OCI-LY1 (cell line): Measurements from ENCODE around the gene FRMD4A.

Experiments
- H2AFZ ChIP-seq: fragments of 200-600 bp; sonication (generic), shearing (Covaris generic); 2 replicates; pipeline ENCODE4 v1.6.0; 2014; ENCODE audit warnings: antibody characterized with exemption, mild to moderate bottlenecking, low read length
- H3F3A ChIP-seq: fragments of 200-600 bp; sonication (generic), shearing (Covaris generic); 2 replicates; pipeline ENCODE4 v1.6.0; 2014; ENCODE audit warnings: mild to moderate bottlenecking, antibody characterized with exemption, low read length, moderate library complexity; ENCODE audit not compliant: insufficient read depth
- H3K27ac ChIP-seq: fragments of 200-600 bp; sonication (generic); 2 replicates; pipeline ENCODE4 v1.5.1; 2014; ENCODE audit warnings: low read length, mixed run types, mild to moderate bottlenecking, low read depth; ENCODE audit not compliant: poor library complexity, severe bottlenecking
- H3K27me3 ChIP-seq: fragments of 200-600 bp; sonication (generic); 2 replicates; pipeline ENCODE4 v1.6.0; 2014; ENCODE audit warnings: antibody characterized with exemption, mild to moderate bottlenecking, low read length, moderate library complexity; ENCODE audit not compliant: insufficient read depth
- H3K36me3 ChIP-seq: fragments of 200-600 bp; sonication (generic); 2 replicates; pipeline ENCODE4 v1.6.1; 2014; ENCODE audit warnings: mild to moderate bottlenecking, antibody characterized with exemption, low read length, moderate library complexity, mixed read lengths; ENCODE audit not compliant: insufficient read depth
- H3K4me1 ChIP-seq: fragments of 200-600 bp; sonication (generic); 2 replicates; pipeline ENCODE4 v1.5.1; 2014; ENCODE audit warnings: mild to moderate bottlenecking, low read length, moderate library complexity; ENCODE audit not compliant: insufficient read depth, severe bottlenecking
- H3K4me2 ChIP-seq: fragments of 200-600 bp; sonication (generic), shearing (Covaris generic); 2 replicates; pipeline ENCODE4 v1.6.1; 2014; ENCODE audit warnings: low read length
- H3K4me3 ChIP-seq: fragments of 200-600 bp; sonication (generic); 2 replicates; pipeline ENCODE4 v1.5.1; 2014; ENCODE audit warnings: low read length, low read depth, mild to moderate bottlenecking, mixed read lengths; ENCODE audit not compliant: poor library complexity, severe bottlenecking
- H3K79me2 ChIP-seq: fragments of 200-600 bp; shearing (Covaris generic); 2 replicates; pipeline ENCODE4 v1.6.1; 2016; ENCODE audit warnings: mixed run types, low read length, mixed read lengths; ENCODE audit not compliant: insufficient read depth
- H3K9ac ChIP-seq: fragments of 200-600 bp; sonication (generic), shearing (Covaris generic); 2 replicates; pipeline ENCODE4 v1.6.1; 2014; ENCODE audit warnings: mild to moderate bottlenecking, low read length, mixed read lengths
- H3K9me2 ChIP-seq: fragments of 200-600 bp; sonication (generic), shearing (Covaris generic); 2 replicates; pipeline ENCODE4 v1.6.1; 2014; ENCODE audit warnings: low read depth, mild to moderate bottlenecking, low read length, mixed read lengths
- H3K9me3 ChIP-seq: fragments of 200-600 bp; shearing (Covaris generic); 2 replicates; pipeline ENCODE4 v1.6.1; 2014; ENCODE audit warnings: low read length, mixed read lengths
- H4K20me1 ChIP-seq: fragments of 200-600 bp; sonication (generic), shearing (Covaris generic); 2 replicates; pipeline ENCODE4 v1.6.0; 2016; ENCODE audit warnings: mild to moderate bottlenecking, low read length; ENCODE audit not compliant: insufficient read depth
- EZH2 ChIP-seq: fragments of 200-600 bp; sonication (generic), shearing (Covaris generic); IDR thresholded peaks from 2 replicates; pipeline ENCODE4 v1.8.0; 2017; ENCODE audit warnings: borderline replicate concordance, mixed run types, mild to moderate bottlenecking, antibody characterized with exemption, low read length, moderate library complexity, mixed read lengths
- TF ChIP-seq, protein P1 (sequence below): fragments of 200-600 bp; sonication (generic), shearing (Covaris generic); IDR thresholded peaks from 2 replicates; pipeline ENCODE4 v1.5.1; 2017; ENCODE audit warnings: mild to moderate bottlenecking, antibody characterized with exemption, low read length, moderate library complexity, mixed read lengths

FRMD4A gene

DNA sequence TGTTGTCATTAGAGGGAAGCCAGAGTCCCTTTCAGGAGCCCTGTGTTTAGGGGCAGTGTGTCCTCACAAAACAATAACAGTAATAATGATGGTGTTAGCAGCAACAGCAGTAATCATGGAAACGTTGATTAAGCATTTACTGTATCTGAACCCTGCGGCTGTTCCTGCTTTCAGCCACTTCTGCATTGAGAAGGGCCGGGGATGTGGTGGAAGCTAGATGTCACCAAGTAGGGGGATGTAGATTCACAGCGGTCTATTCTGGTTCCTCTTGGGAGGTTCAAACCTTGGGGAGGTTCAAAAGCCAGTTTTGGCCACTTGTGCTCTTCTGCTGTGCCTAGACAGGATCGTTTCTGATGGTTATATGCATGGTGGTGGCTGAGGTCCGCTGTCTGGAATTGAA lies 699.1 kb downstream of the FRMD4A start:
- Histone ChIP-seq H3K4me1 (peaks cover 10% of the 10 kb centered on the region), H3K4me3 (no peak overlapping the region), H3K79me2 (no peaks in the 10 kb centered on the region), H3K27ac (no peak overlapping the region), H3K9ac (no peak overlapping the region), H3K4me2 (no peak overlapping the region), H3F3A (no peaks in the 10 kb centered on the region), H3K9me2 (no peaks in the 10 kb centered on the region), H2AFZ (no peak overlapping the region), H3K9me3 (no peaks in the 10 kb centered on the region), H4K20me1 (no peaks in the 10 kb centered on the region), H3K27me3 (no peaks in the 10 kb centered on the region), H3K36me3 (peaks cover 9% of the 10 kb centered on the region; the same call in 1 of the 2 replicates)
- TF ChIP-seq EZH2, result no peak
- TF ChIP-seq, protein P1, sequence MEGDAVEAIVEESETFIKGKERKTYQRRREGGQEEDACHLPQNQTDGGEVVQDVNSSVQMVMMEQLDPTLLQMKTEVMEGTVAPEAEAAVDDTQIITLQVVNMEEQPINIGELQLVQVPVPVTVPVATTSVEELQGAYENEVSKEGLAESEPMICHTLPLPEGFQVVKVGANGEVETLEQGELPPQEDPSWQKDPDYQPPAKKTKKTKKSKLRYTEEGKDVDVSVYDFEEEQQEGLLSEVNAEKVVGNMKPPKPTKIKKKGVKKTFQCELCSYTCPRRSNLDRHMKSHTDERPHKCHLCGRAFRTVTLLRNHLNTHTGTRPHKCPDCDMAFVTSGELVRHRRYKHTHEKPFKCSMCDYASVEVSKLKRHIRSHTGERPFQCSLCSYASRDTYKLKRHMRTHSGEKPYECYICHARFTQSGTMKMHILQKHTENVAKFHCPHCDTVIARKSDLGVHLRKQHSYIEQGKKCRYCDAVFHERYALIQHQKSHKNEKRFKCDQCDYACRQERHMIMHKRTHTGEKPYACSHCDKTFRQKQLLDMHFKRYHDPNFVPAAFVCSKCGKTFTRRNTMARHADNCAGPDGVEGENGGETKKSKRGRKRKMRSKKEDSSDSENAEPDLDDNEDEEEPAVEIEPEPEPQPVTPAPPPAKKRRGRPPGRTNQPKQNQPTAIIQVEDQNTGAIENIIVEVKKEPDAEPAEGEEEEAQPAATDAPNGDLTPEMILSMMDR, result no peak

DNA sequence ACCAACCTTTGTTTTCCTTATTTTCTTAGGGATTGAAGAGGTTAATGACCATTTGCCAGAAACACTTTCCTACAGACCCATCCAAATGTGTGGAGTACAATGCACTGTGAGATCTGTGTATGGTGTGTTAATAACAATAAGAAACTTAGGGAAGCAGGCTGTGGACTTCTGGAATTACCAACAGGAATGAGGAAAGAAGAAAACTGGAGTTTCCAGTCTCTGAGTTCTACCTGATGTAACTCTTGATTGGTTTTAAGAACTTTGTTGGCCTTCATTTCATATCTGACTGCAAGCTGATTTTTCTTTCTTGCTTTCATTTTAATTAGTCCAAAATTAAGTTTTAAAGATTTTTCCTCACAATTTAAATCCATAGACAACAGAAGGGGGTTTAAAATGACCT lies 700.5 kb downstream of the FRMD4A start:
- Histone ChIP-seq H3K9me3 (no peaks in the 10 kb centered on the region), H3K4me3 (no peak overlapping the region), H2AFZ (no peak overlapping the region), H3K79me2 (no peaks in the 10 kb centered on the region), H3F3A (no peaks in the 10 kb centered on the region), H4K20me1 (no peaks in the 10 kb centered on the region), H3K4me2 (no peak overlapping the region), H3K4me1 (peaks cover 10% of the 10 kb centered on the region), H3K36me3 (peaks cover 9% of the 10 kb centered on the region; the same call in 1 of the 2 replicates), H3K27ac (no peak overlapping the region), H3K9me2 (no peaks in the 10 kb centered on the region), H3K9ac (no peak overlapping the region), H3K27me3 (no peaks in the 10 kb centered on the region)
- no peak for TF ChIP-seq EZH2
- TF ChIP-seq, protein P1, result no peak

DNA sequence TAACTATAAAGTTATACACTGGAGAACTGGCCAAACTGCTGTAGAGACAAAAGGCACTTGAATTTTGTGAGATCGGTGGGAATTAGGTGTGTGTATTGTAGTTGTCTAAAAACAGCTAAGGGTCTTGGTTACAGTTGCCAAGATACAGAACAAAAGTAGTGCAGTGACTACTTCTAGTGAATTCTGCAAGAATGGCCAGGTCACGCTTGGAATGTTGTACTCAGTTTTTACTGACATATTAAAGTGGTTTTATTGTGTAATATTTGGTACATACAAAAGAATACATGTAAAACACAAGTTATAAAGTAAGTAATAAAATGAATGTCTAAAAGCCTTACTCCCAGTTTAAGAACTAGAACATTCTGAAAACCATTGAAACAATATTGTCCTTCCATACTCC lies 701.6 kb downstream of the FRMD4A start:
- Histone ChIP-seq H3K9me3 (no peaks in the 10 kb centered on the region), H3K36me3 (peaks cover 9% of the 10 kb centered on the region; the same call in 1 of the 2 replicates), H3K4me3 (no peak overlapping the region), H3K9me2 (no peaks in the 10 kb centered on the region), H4K20me1 (no peaks in the 10 kb centered on the region), H3K9ac (no peak overlapping the region), H3K27ac (no peak overlapping the region), H3K79me2 (no peaks in the 10 kb centered on the region), H3K4me1 (peaks cover 10% of the 10 kb centered on the region), H3K27me3 (no peaks in the 10 kb centered on the region), H3F3A (no peaks in the 10 kb centered on the region), H2AFZ (no peak overlapping the region), H3K4me2 (no peak overlapping the region)
- no peak for TF ChIP-seq EZH2
- TF ChIP-seq, protein P1, result no peak
